ACHN (cell line): ENCODE results near the gene CCL18.
A peak's percentile ranks its signal among the peaks of the same experiment; 100 is the strongest.
"Not testable (repeated sequence)": the region's sequence is repeated elsewhere in the genome, so short reads cannot be mapped to it uniquely, and the experiment has no call there.

Source experiments
- DNase-seq: peaks from one replicate; pipeline ENCODE4 v3.0.0-alpha.2; 2015
- in situ Hi-C: cut with HindIII; loops from 2 replicates; pipeline ENCODE4 v1.10.0; 2017; ENCODE audit warnings: low sequenced_read_pairs, low pct_ligation_motif_present, low pct_unique_long_range_greater_than_20kb

Gene CCL18

DNA sequence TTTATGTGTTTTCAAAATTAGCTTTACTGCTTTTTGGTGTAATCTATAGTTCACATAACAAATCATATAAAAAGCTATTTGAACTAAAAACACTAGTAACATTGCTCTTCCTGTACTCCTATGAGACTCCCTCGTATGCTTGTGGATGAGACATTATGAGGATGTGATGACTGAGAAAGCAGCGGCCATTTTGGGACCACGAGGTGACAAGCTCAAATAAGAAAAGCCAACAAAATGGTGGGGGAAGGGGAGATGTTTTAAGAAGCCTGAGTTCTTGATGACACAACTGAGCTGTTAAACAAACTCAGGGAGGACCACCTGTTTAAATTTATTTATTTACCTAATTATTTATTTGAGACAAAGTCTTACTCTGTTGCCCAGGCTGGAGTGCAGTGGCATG lies 4.5 kb downstream of the CCL18 start:
- no peak for DNase-seq
- in situ Hi-C loops = no loop called here

DNA sequence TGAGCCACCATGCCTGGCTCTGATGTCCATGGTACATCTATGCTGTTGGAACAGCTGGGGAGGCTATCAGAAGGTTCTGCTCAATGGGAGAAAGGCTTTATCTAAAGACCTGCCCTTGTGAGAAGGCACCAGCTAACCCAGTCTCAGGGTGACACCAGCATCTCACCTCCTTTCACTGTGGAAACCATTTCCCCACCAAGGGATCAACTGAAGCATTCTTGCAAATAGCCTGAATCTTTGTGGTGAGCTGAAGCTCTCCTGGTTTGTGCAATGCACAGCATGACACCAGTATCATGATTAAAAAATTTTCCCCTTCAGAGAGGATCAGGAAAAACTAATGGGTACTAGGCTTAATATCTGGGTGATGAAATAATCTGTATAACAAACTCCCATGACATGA lies 5.1 kb downstream of the CCL18 start:
- no peak for DNase-seq
- in situ Hi-C loops = no loop called here

DNA sequence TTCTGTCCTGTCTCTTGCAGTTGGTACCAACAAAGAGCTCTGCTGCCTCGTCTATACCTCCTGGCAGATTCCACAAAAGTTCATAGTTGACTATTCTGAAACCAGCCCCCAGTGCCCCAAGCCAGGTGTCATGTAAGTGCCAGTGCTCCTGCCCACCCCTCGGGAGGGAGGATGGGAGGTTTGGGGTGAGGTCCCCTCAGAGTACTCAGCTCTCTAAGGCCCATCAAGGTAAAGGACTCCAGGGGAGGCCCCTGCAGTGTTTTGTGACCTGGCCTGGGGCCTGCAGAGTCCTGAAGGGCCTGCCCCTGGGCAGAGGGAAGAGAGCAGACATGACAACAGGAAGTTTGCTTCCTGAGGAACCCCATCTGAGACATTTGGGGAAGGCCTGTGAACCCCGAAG lies 6.4 kb downstream of the CCL18 start:
- in situ Hi-C loops = no loop called here
- no peak for DNase-seq

DNA sequence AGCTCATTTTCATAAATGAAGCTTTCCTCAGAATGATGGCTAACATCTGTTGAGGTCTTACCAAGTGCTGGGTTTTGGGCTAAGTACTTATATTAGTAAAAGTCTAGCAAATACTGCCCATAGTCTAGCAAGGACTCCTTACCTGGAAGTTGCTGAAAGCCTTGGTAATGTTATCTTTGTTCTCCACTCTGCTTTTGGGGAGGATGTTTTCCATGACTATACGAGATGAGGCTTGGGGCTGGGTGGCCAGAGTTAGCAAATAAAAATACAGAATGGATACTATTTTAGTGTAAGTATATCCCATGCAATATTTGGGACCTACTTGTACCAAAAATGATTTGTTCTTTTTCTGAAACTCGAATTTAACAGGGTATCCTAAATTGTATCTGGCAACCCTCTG lies 7.7 kb downstream of the CCL18 start:
- in situ Hi-C loops = no loop called here
- DNase-seq = no peak

DNA sequence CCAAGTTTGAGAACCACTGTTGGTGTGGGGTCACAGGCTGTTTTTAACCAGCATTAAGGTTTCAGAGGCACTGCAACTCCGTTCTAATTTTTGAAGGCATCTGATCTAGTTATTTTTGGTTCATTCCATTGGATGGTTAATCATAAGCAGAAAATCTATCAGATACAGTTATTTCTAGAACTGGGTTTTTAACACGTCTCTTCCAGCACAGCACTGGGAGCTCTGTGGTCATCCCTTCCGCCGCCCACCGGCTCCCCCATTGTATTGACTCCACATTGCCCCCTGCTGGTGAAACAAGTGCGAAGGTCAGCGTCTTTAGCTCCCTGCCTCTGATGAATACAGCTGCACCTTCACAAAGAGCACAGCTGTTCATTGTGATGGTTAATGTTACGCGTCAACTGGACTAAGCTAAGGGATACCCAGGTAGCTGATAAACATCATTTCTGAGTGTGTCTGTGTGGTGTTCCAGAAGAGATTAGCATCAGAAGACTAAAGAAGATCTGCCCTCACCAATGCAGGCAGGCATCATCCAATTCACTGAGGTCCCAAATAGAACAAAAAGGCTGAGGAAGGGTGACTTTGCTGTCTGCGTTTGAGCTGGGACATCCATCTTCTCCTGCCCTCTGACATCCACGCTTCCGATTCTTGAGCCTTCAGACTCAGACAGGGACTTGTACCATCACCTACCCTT lies 8.5 kb downstream of the CCL18 start:
- DNase-seq = peak; percentile 50

DNA sequence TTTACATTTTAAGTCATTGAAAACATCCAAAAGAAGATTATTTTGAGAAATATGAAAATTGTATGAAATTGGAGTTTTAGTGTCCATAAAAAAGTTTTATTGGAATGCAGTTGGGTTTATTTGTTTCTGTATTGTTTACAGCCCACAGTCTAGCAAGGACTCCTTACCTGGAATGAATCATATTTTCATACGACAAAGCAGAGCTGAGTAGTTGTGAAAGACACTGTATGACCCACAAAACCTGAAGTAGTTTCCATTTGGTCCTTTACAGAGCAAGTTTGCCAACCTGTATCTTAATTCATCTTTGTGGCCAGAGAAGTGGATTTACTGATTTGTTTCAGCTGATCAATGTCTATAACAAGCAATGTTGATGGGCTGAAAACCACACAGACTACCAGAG lies 10.3 kb downstream of the CCL18 start:
- no peak for DNase-seq
- in situ Hi-C loops = no loop called here

More for the DNA sequence above, 8.5 kb downstream of the CCL18 start:
- in situ Hi-C loops = no loop called here

DNA sequence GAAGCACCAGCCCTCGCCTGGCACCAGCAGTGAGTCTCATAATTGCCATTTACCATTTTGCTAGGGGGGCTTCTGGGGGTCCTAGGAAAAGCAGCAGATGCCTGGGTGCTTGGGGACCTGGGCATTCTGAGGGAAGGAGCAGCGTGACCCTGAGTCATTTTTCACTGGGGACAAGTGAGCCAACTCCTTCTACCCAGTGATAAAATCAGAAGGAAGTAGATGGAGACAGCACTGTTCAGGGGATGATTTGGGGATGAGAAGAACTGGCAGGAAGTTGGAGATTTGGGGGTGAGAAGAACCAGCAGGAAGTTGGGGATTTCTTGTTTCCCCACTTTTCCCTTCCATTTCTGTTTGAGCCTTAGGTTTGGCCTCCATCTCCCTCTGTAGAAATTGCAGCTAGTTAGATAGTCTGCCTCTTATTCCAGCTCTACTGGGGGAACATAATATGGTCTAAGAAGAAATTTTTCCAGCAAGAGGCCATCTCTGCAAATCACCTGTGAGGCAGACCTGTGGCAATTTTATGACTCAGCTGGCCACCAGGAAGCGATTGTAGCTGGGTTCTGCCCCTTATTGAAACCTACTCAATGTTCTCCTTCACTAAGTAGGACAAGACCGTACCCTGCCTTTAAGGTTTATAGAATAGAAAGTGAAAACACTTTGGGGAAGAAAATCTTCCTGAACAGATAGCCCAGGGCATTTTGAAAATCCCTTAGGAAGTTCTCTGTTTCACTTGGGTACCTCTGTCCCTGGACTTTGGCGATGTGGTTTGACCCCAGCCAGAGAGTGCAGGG lies 17.8 kb downstream of the CCL18 start:
- in situ Hi-C loops, DNase-seq: not testable (repeated sequence)

DNA sequence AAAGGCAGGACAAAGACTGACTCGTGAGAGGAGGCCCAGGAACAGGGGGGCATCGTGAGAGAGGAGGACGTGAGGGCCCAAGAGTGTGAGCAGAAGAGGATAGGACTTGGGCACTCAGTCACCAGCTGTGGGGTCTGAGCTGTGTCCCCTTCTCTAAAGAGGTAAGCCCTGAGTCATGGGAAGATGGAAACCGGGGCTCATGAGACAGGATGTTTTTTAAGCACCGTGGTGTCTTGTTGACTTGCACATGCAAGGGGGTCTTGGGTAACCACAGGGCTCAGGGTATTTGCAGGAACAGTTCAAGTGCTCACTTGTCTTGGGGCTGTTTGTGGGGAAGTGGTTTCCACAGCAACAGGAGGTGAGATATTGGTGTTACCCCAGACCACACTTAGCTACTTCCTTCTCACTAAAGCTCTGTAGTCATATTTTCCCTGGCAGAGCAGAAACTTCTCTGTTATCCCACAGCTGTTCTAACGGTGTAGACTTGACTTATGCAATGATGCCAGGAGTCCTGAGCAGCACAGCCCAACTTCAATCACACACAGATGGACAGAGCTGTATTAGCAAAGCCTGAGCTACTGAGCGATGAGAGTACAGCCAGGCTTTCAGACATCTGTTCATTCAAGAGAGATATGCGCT lies 18.5 kb downstream of the CCL18 start:
- DNase-seq, in situ Hi-C loops: not testable (repeated sequence)

DNA sequence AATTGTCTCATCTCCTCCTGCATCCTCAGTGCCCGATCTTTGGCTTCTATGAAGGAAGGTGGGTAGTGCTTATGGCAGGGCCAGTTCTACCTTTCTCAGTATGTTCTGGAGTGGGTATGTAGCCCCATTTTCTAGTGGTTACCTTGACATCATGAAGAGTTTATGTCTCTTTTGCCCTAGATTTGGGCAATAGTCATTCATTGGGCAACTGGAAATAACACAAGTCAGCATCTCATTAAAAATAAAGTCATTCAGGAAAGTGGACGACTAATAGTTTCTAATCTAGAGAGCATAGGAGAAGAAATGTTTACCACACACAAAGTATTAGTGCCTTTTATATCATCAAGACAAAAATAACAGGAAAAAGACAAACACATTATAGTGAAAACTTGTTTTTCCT lies 19.6 kb downstream of the CCL18 start:
- in situ Hi-C loops, DNase-seq: not testable (repeated sequence)

DNA sequence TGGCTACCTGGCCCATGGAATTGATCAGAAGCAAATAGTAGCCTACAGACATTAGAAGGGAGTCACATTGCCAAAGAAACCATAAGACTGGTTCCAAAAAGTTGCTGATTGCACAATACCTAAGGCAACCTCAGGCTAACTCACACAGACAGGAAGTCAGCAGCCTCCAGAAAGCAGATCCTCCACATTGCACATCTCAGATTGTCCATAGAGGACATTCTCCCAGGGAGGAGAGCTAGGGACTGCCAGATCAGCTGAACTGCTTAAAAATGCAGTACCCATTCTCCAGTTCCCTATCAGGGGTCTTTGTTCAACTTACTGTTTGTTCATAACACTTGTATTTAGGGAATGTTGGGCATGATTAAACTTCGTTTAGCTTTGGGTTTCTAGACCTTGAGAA lies 21.7 kb downstream of the CCL18 start:
- in situ Hi-C loops = no loop called here
- DNase-seq = no peak

DNA sequence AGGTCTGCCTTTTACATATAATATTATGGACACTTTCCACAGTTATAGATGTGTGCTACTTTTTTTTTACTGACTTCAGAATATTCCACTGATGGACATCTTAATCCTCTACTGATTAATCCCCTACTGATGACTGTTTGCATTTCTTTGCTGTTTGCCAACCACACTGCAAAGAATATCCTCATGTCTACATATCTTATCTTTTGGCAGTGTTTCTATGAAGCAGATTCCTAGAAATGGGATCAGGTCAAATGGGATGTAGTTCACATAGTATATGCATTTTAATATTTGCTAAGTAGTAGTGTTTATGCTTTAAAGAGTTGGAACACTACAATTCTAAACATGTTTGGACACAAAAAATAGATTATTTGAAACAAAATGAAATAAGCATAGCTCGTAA lies 22.7 kb downstream of the CCL18 start:
- in situ Hi-C loops = no loop called here
- DNase-seq = no peak

DNA sequence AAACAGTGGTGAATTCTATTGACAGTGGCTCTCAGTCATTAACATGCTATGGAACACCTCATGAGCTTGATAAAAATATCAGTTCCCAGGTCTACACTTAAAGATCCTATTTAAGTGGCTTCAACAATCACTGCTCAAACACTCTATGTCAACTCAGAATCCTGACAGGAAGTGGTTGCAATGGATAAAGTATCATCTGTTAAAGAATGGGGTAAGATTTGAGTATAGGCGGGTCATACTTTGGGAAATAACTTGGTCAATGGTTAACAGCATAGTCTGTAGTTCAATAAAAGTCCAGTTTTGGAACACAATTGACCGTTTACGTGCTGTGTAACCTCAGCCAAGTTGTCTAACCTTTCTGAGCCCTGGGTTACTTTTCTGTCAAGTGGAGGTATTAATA lies 23.4 kb downstream of the CCL18 start:
- DNase-seq, in situ Hi-C loops: not testable (repeated sequence)

DNA sequence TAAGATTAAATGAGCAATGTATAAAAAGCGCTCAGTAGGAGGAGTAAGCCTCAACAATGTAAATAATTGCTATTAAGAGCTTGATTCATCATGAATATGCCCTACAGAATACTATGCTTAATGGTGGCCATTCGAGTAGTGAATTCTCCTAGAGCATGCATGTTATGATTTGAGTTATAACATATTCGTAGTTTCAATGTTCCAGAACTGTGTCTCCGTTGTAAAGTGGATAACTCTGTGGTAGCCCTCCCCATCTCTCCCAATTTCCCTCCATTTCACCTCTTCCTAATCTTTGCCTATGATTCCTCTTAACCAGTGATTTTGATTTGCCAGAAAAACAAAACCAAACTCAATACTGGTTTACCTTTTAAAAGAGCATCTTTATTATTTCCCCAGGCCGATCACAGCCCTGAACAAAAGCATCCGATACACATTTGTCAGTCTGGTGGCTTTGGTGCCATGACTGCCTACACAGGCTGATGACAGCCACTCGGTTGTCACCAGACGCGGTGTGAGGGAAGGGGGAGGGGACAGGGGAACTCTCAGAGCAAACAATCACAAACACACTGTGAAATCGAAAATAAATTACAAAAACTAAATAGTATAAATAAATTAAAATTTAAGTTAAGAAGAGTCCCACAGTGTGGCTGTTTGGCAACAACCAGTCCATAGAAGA lies 24.0 kb downstream of the CCL18 start:
- in situ Hi-C loops = not testable (repeated sequence)

DNA sequence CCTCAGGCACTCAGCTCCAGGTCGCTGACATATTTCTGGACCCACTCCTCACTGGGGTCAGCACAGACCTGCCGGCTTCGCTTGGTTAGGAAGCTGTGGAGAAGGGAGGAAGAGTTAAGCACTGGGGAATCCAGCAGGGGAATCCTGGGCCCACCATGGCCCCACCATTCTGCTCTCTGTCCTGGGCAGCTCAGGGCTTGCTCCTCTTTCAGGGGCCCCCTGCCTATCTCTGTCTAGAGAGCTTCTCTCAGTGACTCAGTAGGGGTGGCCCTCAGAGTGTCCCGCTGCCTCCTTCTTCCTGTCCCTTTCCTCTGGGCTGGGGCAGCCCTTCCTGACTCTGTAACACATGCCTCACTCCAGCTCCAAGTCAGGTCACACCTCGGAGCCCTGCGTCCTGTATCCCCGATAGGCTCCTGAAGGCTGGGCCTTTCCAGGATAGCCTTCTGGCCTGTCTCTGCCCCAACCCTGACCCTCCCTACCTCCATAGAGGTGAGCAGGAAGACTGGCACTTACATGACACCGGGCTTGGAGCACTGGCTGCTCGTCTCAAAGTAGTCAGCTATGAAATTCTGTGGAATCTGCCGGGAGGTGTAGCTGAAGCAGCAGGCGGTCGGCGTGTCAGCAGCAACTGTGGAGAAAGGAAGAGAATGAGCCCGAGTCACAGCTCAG lies 24.7 kb downstream of the CCL18 start:
- in situ Hi-C loops = no loop called here
- DNase-seq = no peak

More for the DNA sequence above, 24.0 kb downstream of the CCL18 start:
- not testable (repeated sequence) for DNase-seq

DNA sequence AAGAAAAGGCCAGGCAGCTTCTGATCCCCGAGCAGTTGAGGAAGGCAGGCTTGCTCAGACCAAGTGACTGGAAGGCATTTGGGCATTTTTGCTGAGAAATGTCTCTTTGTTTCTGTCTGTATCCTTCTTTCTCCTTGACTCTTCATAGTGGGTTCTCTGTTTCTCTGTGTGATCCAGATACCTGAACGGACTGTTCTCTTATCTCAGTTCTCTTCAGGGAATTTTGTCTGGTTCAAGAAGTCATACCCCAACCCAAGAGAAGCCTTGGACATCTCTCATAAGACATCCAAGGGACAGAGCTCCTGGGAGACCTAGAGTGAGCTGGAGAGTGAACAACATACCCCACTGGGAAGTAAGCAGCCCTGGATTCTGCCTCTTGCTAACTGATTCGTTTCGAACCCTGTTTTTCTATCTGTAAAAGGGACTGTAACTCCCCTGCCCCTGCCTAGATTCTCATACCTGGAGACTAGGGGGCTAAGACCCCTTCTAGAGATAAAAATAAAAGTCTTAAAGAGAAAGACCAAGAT lies 25.3 kb downstream of the CCL18 start:
- in situ Hi-C loops = no loop called here
- no peak for DNase-seq

DNA sequence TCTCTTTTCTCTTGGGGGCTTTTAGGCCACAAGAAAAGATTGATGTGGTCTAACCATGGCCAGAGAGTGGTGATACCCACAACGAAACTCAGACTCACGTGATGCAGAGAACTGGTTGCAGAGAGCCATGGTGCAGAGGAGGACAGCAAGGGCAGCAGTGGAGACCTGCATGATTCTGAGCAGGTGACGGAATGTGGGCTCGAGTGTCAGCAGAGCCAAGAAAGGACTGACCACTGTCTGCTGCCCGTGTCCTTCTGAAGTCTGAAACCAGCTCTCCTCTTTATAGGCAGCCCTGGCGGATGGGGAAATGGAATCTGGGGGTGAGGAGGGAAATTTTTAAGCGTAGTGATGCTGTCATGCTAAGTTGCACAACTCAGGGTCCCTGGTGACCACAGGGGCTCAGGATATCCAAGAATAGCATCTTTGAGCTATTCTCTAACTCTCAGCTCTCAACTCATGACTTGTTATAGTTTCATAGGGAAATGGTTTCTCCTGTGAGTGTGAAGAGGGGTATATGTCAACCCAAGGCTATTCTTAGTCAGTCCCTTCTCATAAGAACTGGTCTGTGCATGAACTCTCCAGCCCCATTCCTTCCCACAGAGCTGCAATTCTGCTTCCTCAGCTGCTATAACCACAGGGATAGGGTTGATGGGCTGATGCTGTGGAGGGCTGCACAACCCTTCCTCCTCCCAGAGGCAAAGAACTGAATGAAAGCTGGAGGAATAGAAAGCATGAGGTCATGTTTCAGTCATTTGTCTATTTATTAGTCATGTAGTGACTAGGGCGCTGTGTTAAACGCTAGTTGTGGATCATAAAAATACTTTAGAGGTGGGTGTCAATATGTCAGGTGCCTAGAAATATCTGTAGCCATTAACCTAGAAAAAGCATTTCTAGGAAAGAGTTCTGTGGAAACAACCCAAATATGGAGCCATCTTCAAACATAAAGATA lies 26.1 kb downstream of the CCL18 start, which contains the start of gene CCL3:
TSS of gene CCL3 (minus strand) at position 256 of the 949 bp plus-strand sequence. CDS start at position 171, 85 bp downstream.
- DNase-seq = no peak
- in situ Hi-C loops = no loop called here

DNA sequence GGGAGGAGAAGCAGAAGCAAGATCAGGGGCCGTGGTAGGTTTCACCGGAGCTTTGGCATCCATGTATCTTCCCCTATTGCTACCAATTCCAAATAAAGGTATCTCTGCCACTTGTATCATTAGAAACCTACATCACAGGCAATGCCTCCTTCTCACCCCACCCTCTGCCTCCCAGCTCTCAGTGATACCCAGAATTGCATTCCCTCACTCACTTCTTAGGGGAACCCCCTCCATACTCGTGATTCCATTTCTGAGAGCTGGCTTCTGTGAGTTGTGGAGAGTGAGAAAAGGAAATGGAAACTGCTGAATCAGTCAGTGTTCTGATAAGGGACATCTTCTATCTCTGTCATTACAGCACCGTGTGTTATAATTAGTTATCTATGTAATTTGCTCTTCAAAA lies 28.2 kb downstream of the CCL18 start:
- in situ Hi-C loops = no loop called here
- no peak for DNase-seq
